NCI-H510A (cell line): ENCODE data around the gene LRRC7.

Experiments used
- DNase-seq: peaks from one replicate; lab custom pipeline; 2025; lab: John Stamatoyannopoulos, UW

The LRRC7 gene

DNA sequence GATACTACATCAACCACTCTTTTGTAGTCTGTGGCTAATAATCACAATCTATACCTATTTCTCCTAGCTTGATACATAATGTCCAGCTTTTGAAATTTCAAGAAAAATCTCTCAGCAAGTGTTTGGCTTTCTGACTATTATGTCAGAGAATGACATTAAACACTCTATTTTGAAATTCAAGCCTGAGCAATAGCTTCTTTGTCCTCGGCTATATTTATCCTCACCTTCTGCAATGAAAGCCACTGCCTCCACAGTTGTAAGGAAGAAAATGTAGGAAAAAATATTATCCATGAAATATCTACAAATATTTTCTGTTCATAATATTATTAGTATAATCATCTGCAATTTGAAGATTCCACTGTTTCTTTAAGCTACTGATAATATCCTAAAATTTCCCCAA, 22.1 kb downstream of the LRRC7 start:
- no peak for DNase-seq

DNA sequence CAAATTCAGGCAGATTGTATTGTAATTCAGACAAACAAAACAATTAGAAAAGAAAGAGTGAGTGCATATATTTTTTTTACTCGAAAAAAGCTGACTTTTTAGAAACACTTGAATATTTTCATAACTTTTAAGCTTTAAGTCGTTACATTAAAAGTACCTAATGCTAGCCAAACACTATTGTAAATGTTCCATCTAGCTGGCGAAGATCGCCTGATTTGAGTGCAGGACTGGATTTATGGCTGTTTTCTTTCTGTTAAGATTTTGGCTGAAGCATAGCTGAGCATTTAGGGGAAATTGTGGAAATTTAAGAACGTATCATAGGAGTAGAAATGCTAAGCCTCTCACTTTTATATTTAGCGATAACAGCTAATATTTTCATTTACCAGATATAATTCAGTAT, 24.6 kb downstream of the LRRC7 start:
- no peak for DNase-seq

DNA sequence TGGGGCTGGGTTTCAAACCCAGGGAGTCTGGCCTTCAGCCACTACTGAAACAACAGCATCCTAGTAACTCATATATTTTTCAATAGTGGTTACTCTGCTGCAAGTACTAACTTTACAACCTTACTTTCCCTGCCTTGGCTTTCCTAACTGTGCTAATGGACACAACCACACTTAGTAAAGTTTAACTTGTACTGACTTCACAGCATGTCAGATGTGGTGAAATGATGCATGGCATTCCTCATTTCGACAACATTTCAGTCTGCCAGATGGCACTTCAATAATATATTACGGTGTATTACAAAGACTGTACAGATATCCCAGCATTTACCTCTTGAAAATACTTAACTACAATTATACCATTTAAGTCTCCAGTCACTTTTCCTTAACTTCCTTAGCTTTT, 27.8 kb downstream of the LRRC7 start:
- DNase-seq, result no peak

DNA sequence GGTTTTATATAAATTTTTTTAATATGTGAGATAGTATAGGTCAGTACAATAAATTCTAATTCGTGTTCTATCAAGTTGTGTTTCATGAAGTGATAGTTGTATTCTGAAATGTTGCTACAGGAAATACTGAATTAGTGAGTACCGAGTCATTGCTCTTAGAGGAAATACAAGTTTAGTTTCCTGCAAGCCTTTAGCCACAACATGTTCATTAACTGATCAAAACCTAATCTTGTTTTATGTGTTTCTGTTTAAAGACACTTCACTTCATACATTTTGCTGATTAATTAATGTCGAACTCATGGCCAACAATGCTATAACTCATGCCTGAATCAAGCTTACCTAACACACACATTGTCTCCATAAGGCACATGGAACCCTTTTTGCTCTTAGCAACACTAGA, 43.6 kb downstream of the LRRC7 start:
- no peak for DNase-seq

DNA sequence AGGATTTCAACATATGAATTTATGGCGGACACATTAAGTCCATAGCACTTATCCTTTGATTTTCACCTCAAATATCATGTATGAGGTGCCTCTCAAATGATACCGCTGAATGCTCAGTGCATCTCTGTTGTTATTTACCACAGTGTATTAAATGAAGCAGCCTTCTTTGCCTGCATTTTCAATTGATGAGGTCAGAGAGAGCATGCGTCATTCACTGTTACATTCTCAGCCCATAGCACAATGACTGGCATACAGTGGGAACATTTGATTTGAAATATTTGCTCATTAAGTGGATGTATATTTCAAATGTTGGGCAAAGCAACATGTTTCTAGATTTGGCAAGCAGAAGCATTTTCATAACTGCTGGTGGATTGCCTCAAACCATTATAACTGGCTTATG, 45.7 kb downstream of the LRRC7 start:
- DNase-seq, result no peak

DNA sequence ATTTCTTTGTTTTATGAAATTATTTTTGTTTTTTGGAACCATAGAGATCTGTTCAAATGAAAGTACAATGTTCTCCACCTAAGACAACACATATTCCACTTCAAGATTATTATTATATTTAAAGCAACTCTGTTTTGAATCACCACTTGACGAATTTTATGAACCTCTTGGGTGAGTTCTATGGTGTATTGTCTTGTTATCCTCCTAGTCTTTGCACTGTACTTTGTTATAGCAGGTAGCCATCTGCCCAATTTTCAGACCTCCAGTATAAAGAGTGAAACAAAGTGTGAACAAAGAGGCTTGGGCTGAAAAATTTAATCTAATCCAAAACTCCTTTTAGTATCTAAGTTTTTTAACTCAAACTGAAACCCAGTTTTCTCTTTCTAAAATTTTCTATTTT, 71.0 kb downstream of the LRRC7 start:
- no peak for DNase-seq

DNA sequence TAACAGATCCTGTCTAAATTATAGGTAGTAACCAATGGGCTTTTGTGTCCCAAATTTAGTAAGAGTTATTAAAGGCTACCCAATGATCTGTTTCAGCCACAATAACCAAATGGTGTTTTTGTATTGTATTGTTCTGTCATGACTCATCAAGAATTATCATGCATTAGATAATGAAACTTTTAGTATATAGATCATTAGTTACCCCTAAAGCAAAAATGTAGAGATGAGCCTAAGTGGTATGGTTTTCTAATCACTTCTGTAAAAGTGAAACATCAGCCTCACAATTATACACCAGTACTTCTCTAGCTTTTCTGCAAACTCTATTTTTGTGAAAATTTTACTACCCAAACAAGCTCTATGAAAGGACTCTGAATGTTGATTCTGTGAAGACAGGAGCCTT, 71.4 kb downstream of the LRRC7 start:
- DNase-seq, result no peak

DNA sequence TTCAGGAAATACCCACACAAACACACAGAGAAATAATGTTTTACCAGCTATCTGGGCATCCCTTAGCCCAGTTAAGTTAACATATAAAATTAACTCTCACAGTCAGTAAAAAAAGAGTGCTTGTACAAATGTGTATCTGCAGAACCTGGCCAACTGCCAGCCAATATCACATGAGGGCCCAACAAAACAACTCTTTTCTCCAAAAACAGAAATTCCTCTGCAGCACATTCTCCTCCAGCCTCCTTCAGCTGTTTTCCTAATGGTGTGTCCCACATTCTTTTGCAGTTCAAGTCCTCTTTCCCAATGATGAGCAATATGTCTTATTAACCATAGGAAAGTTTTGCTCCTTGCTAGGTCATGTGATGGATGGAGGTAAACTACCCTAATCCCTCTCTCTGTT, 75.5 kb downstream of the LRRC7 start:
- DNase-seq, result no peak

DNA sequence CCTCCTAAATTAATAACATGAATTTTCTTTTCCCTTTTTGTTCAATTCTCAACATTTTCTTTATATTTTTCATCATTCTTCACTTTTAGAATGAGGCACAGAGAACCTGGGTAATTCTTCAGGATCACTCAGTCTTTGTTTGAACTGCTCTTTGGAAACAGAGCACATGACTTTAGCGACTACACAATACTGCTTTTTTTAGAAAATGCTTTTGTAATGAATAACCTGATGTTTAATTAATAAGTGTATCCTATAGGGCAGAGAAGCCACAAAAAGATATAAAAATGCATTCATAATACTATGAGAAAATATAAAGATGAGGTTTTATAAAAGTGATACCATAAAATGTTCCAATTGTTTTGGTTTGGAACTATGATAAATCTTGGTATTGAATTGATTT, 77.8 kb downstream of the LRRC7 start:
- DNase-seq, result no peak

DNA sequence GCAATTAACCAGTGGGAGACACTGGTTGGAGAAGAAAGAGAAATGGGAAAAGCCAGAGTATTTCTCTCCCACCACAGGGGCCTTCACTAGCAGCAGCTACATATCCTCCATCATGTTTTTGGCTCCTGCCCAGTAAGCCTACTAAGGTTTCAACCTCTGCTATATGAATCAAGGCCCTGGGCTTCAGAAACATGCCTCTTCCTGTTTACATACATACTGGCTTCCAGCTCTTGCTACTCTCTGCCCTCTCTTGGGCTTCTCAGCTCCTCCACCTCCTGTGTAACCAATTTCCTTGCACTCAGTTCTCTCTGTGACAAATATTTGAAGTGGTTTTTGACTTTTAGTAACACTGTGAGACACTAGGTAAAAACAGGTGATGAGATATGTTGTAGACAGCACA, 80.8 kb downstream of the LRRC7 start:
- DNase-seq, result peak; percentile 63

DNA sequence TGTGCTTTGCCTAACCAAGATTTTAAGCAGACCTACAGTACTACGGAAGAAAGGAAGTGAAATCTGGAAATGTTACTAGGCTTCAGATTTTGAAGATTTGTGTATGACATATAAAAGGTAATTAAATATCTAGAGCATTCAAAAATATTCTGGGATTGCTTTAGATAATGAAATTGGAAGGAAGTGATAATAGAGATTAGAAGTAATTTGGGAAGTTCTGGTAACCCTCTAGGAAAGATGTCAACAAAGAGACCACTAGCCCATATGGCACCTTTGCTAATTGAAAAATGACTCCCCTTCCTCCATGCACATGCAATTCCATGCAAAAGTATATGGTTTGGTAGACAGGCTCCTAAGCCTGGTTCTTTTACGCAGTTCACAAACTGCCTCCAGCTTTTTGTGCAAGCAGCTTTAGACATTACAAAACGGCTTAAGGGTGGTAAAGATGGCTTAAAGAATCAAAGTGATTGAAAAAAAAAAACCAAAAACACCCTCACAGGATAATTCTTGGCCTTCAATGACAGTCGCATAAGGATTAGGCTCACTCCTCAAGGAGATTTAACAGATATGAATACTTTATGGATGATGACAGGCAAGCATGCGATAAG, 81.8 kb downstream of the LRRC7 start:
- DNase-seq, result no peak

DNA sequence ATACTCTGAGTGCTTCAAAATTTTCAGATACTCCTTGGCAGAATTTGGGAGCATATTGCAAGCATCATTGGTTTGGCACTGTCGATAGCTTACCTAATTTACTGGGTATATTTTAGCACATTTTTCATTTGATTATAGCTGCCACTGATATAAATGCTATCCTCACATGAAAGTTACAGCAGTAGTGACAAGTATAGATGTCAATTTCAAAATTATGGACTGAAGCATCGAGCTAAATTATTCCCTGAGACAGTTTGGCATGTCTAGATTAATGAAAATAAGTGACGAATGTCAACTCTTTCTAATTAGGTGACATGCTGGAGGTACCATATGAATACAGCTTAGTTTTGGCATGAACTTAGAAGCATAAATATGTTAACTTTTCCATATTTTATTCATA, 83.1 kb downstream of the LRRC7 start:
- DNase-seq, result no peak

DNA sequence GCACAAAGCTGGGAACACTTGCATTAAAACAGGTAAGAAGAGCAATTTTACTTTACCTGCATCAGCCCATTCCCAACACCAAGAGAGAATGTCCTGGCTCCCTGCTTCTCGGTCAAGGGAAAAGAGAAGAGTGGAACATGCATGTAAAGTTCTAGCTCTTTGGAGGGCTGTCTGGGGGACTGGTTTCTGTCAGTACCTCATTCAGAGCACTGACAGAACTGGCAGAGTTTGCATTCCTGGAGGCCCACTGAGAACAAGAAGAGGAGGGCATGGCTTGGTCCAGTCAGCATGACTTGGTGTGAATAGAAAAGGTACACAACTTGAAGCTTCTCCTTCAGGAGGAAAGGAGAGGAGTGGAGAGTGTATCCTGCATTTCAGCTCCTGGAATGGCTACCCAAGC, 83.9 kb downstream of the LRRC7 start:
- DNase-seq, result no peak

DNA sequence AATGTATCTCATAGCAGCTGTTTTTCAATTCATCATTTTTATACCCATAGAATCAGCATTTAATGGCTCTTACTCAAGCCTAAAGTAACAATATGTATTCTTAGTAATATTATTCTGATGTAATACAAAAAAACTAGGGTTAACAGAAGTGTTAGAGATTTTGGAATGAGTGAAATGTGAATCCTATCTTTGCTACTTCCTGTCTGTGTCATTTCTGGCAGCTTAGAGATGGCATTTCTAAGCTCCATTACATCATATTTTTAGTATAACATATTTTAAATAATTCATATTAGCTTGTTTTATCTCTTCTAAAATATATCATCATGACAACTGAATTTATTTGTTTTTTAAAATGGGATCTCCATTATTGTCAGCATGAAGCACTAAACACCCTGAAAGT, 90.2 kb downstream of the LRRC7 start:
- DNase-seq, result no peak

DNA sequence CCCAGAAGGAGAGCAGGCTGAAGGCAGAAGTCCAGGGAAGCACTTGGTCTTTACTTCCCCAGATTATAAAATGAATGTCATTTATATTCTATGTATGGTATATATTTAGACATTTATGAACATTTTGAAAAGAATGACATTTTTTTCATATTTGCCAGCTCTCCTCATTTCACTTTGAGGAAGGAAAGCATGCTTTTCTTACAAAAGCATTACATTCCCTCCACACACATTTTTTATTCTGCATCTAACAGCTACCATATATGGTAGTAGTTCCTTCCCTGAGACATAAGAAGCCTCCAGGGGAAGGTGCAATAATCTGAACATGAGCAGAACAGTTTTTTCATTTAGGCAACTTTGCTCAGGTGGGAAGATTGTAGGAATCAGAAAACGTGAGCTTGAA, 94.0 kb downstream of the LRRC7 start:
- no peak for DNase-seq

DNA sequence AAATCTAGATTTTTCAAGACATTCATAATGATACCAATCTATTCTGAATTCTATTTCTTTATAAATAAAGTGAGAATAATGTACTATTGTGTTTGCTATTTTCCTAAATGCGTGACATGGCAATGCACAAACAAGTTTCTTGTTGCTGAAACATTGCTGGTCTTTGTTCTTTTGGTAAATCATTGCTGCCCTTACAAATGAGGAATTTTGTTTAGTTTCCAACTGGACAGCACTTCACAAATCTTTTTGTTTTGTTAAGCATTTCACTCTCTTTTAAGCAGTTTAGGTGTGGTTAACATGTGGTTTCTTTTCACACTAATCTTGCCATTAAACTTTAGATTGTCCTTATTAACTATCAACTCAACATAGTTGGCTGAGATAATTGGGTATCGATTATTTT, 94.6 kb downstream of the LRRC7 start:
- DNase-seq, result no peak

DNA sequence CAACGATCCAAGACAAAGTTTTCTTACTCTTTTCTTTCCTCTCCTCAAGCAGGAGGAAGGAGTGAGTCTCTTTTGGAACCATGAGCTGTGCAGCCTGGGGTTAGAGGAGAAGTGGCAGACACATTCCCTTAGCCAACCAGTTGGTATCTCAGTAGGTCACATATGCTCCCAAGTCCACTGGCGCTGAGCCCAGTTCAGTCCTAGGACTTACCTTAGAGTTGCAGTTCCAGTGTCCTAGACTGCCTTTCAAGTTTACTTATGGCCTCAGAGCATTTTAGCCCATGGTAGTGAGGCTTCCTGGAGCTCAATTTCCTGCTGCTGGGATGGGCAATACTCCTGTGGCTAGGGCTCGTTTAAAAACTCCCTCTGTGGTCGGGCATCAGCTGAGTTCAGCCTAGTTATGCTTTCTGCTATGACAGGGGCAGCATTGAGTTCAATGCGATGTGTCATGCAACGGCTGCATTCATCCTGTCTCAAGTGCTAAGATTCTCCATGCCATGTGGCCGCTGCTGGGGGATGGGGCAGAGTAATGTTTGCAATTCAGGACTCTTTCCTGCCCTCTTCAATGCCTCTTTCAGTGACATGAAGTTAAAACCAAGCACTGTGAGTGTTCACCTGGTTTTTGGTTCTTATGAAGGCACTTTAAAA, 103.8 kb downstream of the LRRC7 start:
- DNase-seq, result peak; percentile 20

DNA sequence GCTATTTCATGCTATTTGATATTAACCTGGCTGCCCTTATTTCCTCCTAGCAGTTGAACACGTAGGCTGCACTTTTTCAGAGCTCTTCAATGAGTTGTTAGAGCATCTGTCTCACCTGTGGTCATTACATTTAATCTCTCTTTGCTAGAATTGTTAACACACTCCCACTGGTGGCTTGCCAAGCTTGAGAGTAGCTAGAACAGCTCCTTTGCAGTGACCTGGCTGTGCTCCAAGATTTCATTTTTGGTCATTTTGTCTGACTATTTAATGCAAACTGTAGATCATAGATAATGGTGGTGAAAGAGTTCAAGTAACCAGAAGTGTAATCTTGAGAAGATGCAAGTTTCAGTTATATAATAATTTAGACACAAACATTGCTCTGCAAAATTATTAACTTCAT, 105.6 kb downstream of the LRRC7 start:
- DNase-seq, result no peak

DNA sequence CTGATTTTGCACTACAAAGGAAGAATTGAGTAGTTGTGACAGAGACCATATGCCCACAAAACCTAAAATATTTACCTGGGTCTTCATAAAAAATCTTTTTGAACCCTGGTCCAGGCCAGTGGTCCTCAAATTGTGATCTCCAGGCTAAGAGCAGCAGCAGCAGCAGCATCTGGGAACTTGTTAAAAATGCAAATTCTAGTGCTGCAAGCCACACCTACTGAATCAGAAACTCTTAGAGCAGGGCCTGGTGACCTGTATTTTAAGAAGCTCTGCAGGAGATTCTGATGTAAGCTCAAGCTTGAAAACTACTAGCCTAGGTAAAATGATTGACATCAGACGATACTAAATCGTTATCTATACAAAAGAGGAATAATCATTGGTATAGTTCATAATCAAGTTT, 112.2 kb downstream of the LRRC7 start:
- no peak for DNase-seq

DNA sequence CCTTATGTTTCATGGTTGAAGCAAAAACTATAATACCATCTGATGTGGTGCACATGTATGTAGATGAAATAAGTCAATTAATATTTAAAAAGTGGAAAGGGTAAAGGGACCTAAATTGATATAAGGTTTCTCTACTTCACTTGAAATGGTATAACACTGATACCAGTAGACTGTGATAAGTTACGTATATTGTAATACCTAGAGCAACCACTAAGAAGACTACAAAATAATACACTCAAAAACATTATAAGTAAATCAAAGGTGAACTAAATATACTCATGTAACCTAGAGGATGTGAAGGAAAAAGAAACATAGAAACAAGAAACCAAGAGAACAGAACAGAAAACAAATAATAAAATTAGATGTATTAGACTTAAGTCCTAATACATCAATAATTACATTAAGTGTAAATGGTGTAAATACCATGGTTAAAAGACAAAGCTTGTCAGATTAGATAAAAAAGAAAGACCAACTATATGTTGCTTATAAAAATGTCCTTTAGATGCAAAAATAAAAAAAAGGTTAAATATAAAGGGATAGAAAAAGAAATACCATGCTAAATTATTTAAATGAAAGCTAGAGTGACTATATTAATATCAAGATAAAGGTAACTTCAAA, 118.8 kb downstream of the LRRC7 start:
- DNase-seq, result no peak

DNA sequence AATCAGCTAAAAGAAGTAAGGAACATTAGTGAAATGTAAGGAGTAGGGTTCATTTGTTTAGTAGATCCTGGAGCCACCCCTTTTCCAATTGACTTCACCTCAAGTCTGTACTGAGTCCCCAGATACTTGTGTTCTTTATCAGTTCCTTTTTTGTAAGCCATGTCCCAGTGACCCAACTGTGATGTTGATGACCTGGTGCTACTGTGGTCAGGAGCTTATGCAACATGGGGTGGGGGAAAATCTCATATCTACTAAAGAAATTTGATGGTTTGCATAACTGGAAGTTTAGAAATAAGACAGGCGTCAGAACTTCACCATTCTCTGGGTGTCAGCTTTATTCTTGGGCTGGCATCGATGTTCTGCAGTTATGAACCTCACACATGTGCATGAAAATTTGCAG, 120.5 kb downstream of the LRRC7 start:
- no peak for DNase-seq

DNA sequence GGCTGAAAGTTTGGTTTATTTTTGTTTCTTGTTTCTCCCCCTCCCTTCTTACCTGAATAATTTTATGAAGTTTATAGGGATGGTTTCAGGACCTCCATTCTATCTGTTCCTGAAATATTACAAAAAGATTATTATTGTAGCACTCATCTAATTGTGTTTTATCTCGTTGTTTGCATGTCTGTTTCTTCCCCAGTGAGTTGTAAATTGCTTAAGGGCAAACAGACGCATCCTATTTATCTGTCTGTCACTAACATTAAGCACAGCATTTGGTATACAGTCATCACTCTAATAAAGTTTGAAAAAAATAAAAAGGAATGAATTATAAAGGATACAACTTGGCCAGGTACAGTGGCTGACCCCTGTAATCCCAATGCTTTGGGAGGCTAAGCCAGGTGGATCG, 123.5 kb downstream of the LRRC7 start:
- no peak for DNase-seq

DNA sequence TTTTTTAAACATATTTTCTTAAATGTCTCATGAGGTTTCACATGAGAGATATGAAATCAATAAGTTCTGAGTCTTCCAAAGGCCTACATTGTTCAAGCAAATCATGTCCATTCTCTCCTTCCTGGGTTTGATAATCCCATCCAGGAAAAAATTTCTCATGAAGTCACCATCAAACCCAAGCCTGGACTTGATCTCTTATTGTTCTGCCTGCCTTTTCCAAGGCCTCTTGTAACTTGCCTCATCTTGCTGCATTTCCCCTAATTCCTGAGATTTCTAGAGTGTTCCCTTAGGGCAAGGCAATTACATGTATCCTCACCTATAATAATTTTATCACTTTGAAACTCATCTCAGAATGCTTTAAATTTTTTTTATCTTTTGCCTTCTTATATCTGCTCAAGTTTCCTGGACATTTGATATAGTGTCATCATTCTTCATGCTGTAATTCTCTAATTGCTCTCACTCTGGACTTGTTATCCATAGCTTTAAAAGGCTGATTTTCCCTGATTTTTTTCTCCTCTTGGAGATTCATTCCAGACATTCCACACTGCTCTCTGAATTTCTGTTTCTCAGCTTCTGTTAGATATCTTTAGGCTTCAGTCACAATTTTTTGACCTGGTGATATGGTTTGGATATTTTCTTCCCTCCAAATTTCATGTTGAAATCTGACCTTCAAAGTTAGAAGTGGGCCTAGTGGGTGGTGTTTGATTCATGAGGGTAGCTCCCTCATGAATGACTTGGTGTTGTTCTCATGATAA, 126.4 kb downstream of the LRRC7 start:
- no peak for DNase-seq
